GM23338 (cell line): ENCODE measurements around the gene ORC6.

Experiments
- CREB1 ChIP-seq: fragments of 250-450 bp; sonication (Bioruptor Pico); IDR thresholded peaks from 2 replicates; pipeline ENCODE4 v1.5.0; 2020; ENCODE audit warnings: low read depth, mild to moderate bottlenecking, moderate library complexity
- EZH2 ChIP-seq: fragments of 200-600 bp; sonication (generic); IDR thresholded peaks from one replicate; pipeline ENCODE4 v1.8.0; 2017; ENCODE audit warnings: antibody characterized with exemption, mild to moderate bottlenecking, low read depth; ENCODE audit not compliant: unreplicated experiment
- EZH2phosphoT487 ChIP-seq: fragments of 200-600 bp; sonication (generic); IDR thresholded peaks from one replicate; pipeline ENCODE4 v1.8.1; 2018; ENCODE audit warnings: antibody characterized with exemption; ENCODE audit not compliant: unreplicated experiment
- NANOG ChIP-seq: IDR thresholded peaks from 2 replicates; pipeline ENCODE4 v1.6.1; 2016; ENCODE audit warnings: antibody characterized with exemption, borderline replicate concordance
- POLR2AphosphoS5 ChIP-seq: IDR thresholded peaks from 2 replicates; pipeline ENCODE4 v1.6.1; 2016; ENCODE audit warnings: antibody characterized with exemption, low read depth
- STAT1 ChIP-seq: IDR thresholded peaks from one replicate; pipeline ENCODE4 v1.6.1; 2016; ENCODE audit warnings: antibody characterized with exemption; ENCODE audit not compliant: unreplicated experiment
- ZNF114 ChIP-seq: fragments of 250-450 bp; sonication (Bioruptor Pico); IDR thresholded peaks from 2 replicates; pipeline ENCODE4 v1.5.0; 2020; ENCODE audit warnings: mild to moderate bottlenecking, moderate library complexity
- ZNF331 ChIP-seq: fragments of 250-450 bp; sonication (Bioruptor Pico); IDR thresholded peaks from 2 replicates; pipeline ENCODE4 v1.5.0; 2020; ENCODE audit warnings: low read depth, mild to moderate bottlenecking, moderate library complexity
- TF ChIP-seq, protein P1 (sequence below), 2 experiments: fragments of 200-600 bp in 1 of 2; sonication (generic) in 1 of 2; conservative IDR thresholded peaks; 2 replicates each; pipeline versions ENCODE4 v1.5.1 to v1.6.1; 2016 to 2017; ENCODE audit warnings: antibody characterized with exemption in 2 of 2, low read depth in 2 of 2, mild to moderate bottlenecking in 2 of 2, moderate library complexity in 1 of 2
- TF ChIP-seq, protein P2 (sequence below): IDR thresholded peaks from one replicate; pipeline ENCODE4 v1.6.1; 2018; ENCODE audit warnings: antibody characterized with exemption; ENCODE audit not compliant: unreplicated experiment

DNA sequence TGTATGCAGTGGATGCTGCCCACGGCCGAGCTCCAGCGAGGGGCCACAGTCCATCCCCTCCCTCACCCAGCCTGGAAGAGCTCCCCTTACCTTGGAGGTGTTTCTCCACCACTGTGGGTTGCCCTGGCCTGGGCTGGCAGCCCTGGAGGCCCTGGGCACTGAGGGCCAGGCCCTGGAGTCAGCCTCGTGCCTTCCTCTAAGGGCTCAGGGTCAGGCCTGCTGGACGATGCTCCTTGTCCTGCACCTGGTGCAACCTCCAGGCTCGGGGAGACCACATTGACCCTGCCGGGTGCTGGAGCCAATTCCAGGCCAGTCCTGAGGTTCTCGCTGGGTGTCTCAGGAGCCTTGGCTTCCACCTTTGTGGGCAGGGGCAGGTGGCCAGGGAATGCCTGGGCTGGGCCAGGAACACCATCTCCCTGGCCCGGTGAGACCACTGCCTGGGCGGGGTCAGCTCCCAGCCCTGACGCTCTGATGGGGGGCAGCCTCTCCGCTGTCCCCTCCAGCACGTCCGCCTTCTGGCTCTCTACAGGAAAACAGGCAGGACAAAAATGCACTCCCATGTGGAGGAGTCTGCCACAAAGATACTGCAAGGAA, 48.3 kb downstream of the ORC6 start:
- TF ChIP-seq, protein P1, sequence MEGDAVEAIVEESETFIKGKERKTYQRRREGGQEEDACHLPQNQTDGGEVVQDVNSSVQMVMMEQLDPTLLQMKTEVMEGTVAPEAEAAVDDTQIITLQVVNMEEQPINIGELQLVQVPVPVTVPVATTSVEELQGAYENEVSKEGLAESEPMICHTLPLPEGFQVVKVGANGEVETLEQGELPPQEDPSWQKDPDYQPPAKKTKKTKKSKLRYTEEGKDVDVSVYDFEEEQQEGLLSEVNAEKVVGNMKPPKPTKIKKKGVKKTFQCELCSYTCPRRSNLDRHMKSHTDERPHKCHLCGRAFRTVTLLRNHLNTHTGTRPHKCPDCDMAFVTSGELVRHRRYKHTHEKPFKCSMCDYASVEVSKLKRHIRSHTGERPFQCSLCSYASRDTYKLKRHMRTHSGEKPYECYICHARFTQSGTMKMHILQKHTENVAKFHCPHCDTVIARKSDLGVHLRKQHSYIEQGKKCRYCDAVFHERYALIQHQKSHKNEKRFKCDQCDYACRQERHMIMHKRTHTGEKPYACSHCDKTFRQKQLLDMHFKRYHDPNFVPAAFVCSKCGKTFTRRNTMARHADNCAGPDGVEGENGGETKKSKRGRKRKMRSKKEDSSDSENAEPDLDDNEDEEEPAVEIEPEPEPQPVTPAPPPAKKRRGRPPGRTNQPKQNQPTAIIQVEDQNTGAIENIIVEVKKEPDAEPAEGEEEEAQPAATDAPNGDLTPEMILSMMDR (conservative IDR thresholded peaks at IDR 0.05; ENCODE audit: low read depth in 2 of 2) = no peak
- TF ChIP-seq POLR2AphosphoS5 (no peak), EZH2 (no peak), EZH2phosphoT487 (no peak), ZNF331 (CRISPR knock-in tag) (no peak), CREB1 (CRISPR knock-in tag) (no peak), STAT1 (no peak), ZNF114 (no peak), NANOG (no peak)
- TF ChIP-seq, protein P2, sequence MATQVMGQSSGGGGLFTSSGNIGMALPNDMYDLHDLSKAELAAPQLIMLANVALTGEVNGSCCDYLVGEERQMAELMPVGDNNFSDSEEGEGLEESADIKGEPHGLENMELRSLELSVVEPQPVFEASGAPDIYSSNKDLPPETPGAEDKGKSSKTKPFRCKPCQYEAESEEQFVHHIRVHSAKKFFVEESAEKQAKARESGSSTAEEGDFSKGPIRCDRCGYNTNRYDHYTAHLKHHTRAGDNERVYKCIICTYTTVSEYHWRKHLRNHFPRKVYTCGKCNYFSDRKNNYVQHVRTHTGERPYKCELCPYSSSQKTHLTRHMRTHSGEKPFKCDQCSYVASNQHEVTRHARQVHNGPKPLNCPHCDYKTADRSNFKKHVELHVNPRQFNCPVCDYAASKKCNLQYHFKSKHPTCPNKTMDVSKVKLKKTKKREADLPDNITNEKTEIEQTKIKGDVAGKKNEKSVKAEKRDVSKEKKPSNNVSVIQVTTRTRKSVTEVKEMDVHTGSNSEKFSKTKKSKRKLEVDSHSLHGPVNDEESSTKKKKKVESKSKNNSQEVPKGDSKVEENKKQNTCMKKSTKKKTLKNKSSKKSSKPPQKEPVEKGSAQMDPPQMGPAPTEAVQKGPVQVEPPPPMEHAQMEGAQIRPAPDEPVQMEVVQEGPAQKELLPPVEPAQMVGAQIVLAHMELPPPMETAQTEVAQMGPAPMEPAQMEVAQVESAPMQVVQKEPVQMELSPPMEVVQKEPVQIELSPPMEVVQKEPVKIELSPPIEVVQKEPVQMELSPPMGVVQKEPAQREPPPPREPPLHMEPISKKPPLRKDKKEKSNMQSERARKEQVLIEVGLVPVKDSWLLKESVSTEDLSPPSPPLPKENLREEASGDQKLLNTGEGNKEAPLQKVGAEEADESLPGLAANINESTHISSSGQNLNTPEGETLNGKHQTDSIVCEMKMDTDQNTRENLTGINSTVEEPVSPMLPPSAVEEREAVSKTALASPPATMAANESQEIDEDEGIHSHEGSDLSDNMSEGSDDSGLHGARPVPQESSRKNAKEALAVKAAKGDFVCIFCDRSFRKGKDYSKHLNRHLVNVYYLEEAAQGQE = no peak
